Right hindlimb (tissue), 1 donor: ENCODE results near the gene PARP12.

ENCODE experiments used
- DNase-seq: peaks from one replicate; pipeline ENCODE4 v3.0.0-alpha.2; 2018

Gene PARP12

GRCh38 chr7:140033779-140034363, 28.9 kb downstream of the PARP12 start:
- DNase-seq: no peak

- DNase-seq: no peak
Observed at GRCh38 chr7:140033036-140033435, 29.7 kb downstream of the PARP12 start.

- DNase-seq: no peak
Observed at GRCh38 chr7:140031364-140031763, 31.4 kb downstream of the PARP12 start.

- DNase-seq: no peak
Observed at GRCh38 chr7:140029072-140029471, 33.7 kb downstream of the PARP12 start.

- DNase-seq: no peak
Observed at GRCh38 chr7:140028311-140028710, 34.4 kb downstream of the PARP12 start.

GRCh38 chr7:140027858-140028257, 34.9 kb downstream of the PARP12 start:
- no peak for DNase-seq

GRCh38 chr7:140026935-140027334, 35.8 kb downstream of the PARP12 start:
- DNase-seq: no peak

GRCh38 chr7:140025814-140026433, 36.8 kb downstream of the PARP12 start:
- DNase-seq: no peak

GRCh38 chr7:140025241-140025640, 37.5 kb downstream of the PARP12 start:
- no peak for DNase-seq

- no peak for DNase-seq
Observed at GRCh38 chr7:140024585-140024984, 38.2 kb downstream of the PARP12 start.

- DNase-seq: no peak
Observed at GRCh38 chr7:140023728-140024127, 39.0 kb downstream of the PARP12 start.

- no peak for DNase-seq
Observed at GRCh38 chr7:140022582-140023211, 40.1 kb downstream of the PARP12 start.

- no peak for DNase-seq
Observed at GRCh38 chr7:140021603-140022002, 41.1 kb downstream of the PARP12 start.

- no peak for DNase-seq
Observed at GRCh38 chr7:140019606-140020005, 43.1 kb downstream of the PARP12 start.

- DNase-seq: no peak
Observed at GRCh38 chr7:140019172-140019571, 43.6 kb downstream of the PARP12 start.

GRCh38 chr7:140018125-140019043, 44.4 kb downstream of the PARP12 start:
- no peak for DNase-seq

GRCh38 chr7:140017543-140017942, 45.2 kb downstream of the PARP12 start:
- no peak for DNase-seq

GRCh38 chr7:140017034-140017433, 45.7 kb downstream of the PARP12 start:
- no peak for DNase-seq

- DNase-seq: no peak
Observed at GRCh38 chr7:140016540-140016939, 46.2 kb downstream of the PARP12 start.

- DNase-seq: no peak
Observed at GRCh38 chr7:140015471-140015970, 47.2 kb downstream of the PARP12 start.

GRCh38 chr7:140014123-140014522, 48.6 kb downstream of the PARP12 start:
- no peak for DNase-seq

- DNase-seq: no peak
Observed at GRCh38 chr7:140013676-140014075, 49.1 kb downstream of the PARP12 start.
